G401 (cell line): ENCODE results near the gene BCAM. TPM values are rescaled to one million over a fixed set of nuclear protein-coding genes. Genes with fewer than 3 reads are reported as not detected.
"Not testable (repeated sequence)": the region's sequence is repeated elsewhere in the genome, so short reads cannot be mapped to it uniquely, and the experiment has no call there.

Experiments used
- DNase-seq: peaks from one replicate; pipeline ENCODE4 v3.0.0-alpha.2; 2015; ENCODE audit warnings: low spot score
- in situ Hi-C: cut with HindIII; loops from 2 replicates; pipeline ENCODE4 v1.10.0; 2016; ENCODE audit warnings: low sequenced_read_pairs, mixed read lengths
- total RNA-seq: library from RNA; depleted of rRNA; stranded (reverse); fragments of >200 nt; shearing (Covaris generic); gene quantifications from 2 replicates; pipeline ENCODE4 v1.2.3, GENCODE V29; 2014

BCAM gene
- total RNA-seq, 1 experiment from 2014 or later = 28.5 TPM

DNA sequence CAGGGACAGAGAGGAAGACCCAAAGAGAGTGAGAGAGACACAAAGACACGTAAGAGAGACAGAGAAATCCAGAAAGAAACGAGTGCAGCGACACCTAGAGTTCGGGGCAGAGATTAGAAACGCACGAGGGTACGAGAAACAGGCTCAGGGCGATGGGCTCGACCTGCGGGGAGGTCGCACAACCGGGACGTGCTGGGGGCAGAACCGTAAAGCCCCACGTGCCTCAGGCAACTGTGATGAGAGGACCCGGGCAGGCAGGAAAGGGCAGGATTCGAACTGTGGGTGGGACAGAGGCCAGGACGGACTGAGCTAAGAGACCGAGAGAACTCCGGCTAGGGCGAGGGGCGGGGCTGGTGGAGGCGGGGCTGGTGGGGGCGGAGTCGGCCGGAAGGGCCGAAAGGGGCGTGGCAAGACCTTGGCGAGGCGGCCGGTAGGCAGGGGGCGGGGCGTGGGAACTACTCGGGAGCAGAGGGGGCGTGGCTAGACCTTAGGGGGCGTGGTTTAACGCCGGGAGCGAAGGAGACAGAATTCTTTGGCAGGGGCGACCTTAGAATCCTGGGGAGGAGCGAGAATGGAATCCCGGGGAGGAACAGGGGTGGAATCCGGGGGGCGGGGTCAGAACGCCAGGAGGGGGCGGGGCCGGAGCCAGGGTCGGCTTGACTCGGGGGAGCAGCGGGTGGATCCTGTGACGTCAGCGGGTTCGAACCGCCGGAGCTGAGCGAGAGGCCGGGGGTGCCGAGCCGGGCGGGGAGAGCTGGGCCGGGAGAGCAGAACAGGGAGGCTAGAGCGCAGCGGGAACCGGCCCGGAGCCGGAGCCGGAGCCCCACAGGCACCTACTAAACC is 36.9 kb downstream of the BCAM start, which contains the start of gene NECTIN2:
Gene NECTIN2 (plus strand): TSS at position 686 of the 843 bp plus-strand sequence. CDS start 229 bp downstream, outside the sequence.
- in situ Hi-C loops = loop anchor here (25.0 kb wide), 1 partner anchor 134 kb away; no protein-coding TSS in a partner anchor
- peak; percentile 71 for DNase-seq

DNA sequence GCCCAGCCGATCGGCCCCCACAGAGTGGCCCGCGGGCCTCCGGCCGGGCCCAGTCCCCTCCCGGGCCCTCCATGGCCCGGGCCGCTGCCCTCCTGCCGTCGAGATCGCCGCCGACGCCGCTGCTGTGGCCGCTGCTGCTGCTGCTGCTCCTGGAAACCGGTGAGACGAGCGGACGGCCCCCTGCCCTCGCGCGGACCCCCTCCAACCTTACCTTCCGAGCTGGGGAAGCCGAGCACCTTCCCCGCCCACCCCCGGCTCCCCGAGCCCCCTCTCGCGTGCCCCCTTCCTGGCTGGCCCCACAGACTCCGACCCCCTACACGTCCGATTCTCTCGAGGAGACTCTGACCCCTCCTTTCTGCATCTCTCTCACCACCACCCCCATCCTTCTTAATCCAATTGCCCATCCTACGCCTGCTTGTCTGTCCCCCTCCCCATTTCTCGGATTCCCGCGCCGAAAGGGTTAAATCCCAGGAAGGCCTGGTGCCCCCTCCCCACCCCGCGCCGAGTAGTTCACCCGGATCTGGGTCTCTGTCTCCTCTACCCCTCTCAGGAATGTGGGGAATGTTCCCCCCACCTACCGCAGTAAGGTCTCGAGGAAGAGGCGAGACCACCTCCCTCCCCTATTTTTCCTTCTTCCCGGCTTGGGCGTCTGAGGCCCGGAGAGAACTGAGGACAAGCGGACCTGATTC is 37.7 kb downstream of the BCAM start:
- DNase-seq = no peak
- in situ Hi-C loops = loop anchor here (25.0 kb wide), 1 partner anchor 134 kb away; no protein-coding TSS in a partner anchor

DNA sequence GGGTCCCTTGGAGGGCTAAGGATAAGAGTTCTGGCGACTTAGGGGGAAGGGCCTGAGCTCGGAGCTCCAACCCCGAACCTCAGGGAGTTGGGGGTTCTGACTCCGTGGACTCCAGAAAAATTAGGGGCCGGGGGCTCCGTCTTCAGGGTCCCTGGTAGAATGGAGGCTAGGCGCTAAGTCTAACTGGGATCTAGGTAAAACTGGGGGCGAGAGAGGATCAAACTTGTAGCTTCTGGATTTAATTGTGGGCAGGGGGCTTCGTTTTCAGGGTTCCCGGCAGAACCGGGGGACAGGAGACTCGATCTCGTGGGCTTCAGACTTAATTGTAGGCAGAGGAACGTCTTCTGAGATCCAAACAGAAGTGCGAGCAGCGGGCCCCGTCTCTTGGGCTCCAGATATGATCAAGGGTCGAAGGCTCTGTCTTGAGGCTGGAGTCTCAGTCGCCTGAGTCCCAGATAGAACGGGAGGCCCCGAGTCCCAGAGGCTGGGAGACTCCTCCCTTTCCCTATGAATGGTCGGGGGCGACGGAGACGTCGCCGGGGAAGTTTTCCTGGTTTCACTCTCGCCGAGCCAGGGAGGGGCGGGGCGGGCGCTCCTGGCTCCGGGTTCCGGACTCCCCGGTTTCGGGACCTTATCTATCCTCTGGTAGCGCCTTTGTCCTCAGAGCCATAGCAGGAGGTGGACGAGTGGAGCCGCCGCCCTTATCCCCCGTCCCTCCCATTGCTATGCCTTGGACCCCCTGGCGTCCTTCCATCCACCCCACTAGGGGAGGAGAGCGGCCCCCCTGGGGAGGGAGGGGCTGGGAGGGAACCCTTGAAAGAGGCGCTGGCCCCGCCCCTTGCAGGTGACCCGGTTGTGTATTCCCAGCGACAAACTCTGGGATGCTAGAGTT is 38.5 kb downstream of the BCAM start:
- DNase-seq = no peak
- in situ Hi-C loops = loop anchor here (25.0 kb wide), 1 partner anchor 135 kb away; no protein-coding TSS in a partner anchor

DNA sequence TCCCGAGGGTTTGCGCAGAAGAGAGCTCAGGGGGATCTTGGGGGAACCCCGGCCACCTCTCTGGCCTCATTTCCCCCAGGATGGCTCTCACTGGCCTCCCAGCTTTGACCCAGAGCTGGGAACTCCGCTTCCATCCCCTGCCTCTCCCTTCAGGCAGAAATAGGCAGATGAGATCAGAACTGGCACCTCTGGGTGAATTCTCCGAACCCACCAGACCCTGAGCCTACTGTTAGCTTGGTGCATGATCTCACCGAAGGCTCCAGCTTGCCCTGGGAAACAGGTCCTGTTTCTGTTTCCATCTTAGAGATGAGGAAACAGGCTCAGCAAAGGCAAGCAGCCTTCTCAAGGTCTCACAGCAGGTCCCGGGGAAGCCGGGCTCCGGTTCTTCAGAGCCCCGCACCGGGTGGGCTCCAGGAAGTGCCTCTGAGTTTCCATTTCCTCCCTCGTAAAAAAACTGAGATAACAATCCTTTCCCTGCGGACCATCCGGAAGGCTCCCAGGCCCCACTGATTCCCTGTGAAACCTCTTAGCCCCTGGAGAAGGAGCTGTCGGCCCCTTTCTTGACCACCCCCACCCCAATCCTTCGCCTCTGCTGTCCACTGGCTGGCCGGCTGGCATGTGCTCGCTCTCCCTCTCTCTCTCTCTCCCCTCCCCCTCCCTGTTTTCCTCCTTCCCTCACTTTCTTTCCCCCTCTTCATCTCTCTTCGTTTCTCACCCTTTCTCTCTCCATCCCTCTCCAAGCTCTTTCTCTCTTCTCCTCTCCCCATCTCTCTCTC is 39.3 kb downstream of the BCAM start:
- in situ Hi-C loops = loop anchor here (25.0 kb wide), 1 partner anchor 136 kb away; no protein-coding TSS in a partner anchor
- no peak for DNase-seq

DNA sequence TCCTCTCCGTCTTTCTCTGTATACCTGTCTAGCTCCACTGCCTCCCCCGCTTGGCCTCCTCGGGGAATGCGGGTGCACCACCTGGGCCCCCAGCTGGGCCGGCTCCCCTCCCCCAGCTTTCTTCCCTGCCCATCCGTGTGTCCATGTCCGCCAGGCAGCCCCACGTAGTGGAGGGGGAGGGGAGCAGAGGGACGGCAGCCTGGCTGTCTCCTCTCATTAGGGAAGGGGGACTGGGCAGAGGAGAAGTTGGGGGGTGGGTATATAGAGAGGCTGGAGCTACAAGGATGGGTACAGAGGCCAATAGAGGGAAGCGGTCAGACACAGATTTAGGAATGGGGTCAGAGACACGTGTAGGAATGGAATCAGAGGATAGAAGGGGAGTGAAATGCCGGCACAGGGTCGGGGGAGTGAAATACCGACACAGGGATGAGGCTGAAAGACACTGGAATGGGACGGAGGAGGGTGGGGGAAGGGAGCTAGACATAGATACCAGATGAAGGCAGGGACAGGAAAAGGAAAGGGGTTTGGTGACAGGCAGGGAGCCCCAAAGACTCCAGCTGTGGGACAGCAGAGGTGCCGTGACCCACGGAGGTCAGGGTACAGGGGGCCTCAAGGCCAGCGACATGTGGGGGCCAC is 40.0 kb downstream of the BCAM start:
- DNase-seq = no peak
- in situ Hi-C loops = loop anchor here (25.0 kb wide), 1 partner anchor 137 kb away; no protein-coding TSS in a partner anchor

DNA sequence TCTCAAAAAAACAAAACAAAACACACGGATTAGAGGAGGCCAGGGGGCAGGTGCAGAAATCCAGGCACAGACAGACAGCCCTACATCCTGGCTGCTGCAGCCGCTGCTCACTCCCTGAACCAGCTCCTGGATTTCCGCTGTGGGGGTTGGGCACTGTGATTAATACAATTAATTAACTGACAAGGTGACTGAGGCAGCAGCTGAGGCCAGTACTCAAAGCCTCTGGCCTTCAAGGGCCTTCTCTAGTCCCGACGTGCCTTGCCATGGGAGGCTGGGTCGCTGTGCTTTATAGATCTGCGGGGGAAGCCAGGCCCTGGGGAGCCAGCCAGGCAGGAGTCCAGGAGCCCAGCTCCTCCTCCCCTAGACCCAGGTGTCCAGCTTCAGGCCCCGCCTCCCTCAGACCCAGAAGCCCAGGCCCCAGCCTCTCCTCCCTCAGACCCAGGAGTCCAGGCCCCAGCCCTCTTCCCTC is 41.8 kb downstream of the BCAM start:
- in situ Hi-C loops = no loop called here
- DNase-seq = no peak

DNA sequence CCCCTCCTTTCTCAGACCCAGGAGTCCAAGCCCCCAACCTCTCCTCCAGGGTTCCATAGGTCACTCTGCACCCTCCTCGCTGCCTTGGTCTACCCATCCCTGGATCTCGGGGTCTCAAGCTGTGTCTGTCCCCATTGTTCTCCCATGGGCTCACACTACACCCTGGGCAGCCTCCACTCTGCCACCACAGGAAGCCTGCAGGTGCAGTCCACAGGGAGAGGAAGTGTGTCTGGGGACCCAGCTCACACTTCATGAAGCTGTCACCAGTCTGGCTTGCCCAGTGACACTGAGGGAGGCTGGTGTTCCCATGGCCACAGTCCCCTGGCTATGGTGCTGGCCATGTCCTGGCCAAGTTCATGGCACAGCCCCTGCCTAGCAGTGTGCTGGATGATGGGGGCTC is 42.5 kb downstream of the BCAM start:
- DNase-seq = no peak
- in situ Hi-C loops = no loop called here

DNA sequence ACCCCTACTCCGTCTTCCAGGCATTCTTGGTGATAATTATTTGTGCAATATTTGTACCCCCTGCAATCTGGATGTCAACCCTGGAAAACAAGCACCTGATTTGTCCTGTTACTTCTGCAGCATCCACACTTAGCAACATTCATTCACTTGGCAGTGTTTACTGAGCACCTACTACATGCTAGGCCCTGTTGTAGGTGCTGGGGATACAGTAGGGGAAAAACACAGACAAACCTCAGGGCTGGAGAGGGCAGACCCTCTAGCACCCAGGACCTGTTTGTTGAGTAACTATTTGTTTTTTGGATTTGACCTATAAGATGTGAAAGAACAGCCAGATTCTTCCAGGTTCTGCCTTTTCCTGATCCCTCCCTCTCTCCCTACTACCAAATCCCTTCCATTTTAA is 46.7 kb downstream of the BCAM start:
- no peak for DNase-seq
- in situ Hi-C loops = no loop called here

DNA sequence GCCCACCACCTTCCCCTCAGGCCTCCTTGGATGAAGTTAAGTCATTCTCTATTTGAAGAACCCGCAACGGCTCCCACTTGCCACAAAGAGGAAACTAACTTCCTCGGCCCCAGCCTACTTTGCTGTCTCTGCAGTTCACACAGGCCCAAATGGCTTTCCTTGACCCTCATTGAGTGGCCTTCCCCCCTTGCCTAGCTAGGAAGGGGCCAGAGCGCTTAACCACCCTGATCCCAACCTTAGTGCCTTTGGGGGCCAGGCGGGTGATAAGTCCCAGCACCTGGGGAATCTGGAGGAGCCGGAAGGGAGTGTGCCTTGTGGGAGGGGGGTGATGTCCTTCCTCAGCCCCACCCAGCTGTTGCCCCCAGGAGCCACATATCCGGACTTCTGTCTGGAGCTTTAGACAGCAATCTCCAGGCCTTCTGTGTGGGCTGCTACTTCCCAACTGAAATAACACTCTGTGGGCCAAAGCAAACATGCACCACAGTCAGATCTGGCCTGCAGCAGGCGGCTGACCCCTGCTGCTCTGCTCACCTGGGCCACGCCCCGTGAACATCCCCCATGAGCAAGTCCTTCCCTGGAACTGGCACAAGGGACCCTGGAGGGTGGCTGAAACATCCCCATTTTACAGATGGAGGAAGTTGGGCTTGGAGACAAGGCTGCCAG is 47.6 kb downstream of the BCAM start:
- in situ Hi-C loops = no loop called here
- no peak for DNase-seq

DNA sequence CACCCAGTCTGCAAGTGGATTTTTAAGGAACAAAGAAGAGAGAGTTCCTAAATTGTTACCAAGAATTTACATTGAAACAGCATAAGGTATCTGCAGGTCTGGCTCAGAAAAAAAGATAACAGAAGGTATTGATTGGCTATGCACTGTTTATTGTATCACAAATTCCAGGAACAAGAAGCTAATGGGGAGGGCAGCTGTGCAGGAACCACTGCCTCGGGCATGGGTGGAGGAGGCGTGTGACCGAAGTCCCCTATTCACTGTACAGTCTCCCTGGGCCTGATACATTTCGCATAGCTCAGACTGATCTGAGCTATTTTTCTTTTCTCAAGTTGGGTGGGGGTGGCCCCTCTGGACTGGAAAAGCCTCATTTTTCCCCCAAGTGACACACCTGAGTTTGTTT is 48.9 kb downstream of the BCAM start:
- in situ Hi-C loops = no loop called here

DNA sequence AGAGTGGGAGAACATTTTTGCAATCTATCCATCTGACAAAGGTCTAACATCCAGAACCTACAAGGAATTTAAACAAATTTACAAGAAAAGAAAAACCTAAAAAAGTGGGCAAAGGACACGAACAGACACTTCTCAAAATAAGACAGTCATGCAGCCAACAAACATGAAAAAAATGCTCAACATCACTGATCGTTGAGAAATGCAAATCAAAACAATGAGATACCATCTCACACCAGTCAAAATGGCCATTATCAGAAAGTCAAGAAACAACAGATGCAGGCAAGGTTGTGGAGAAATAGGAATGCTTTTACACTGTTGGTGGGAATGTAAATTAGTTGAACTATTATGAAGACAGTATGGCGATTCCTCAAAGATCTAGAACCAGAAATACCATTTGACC is 52.7 kb downstream of the BCAM start:
- DNase-seq, in situ Hi-C loops: not testable (repeated sequence)

More for the DNA sequence above, 48.9 kb downstream of the BCAM start:
- no peak for DNase-seq

DNA sequence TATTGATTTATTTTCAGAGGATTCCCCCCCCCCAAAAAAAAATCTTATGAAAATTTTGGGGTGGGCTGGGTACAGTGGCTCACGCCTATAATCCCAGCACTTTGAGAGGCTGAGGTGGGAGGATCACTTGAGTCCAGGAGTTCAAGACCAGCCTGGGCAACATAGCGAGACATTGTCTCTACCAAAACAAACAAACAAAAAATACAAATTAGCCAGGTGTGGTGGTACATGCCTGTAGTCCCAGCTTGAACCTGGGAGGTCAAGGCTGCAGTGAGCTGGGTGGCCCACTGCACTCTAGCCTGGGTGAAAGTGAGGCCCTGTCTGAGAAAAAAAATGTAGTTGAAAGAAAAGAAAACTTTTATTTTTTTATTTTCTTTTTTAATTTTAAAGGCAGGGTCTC is 55.1 kb downstream of the BCAM start:
- DNase-seq = no peak
- in situ Hi-C loops = no loop called here

DNA sequence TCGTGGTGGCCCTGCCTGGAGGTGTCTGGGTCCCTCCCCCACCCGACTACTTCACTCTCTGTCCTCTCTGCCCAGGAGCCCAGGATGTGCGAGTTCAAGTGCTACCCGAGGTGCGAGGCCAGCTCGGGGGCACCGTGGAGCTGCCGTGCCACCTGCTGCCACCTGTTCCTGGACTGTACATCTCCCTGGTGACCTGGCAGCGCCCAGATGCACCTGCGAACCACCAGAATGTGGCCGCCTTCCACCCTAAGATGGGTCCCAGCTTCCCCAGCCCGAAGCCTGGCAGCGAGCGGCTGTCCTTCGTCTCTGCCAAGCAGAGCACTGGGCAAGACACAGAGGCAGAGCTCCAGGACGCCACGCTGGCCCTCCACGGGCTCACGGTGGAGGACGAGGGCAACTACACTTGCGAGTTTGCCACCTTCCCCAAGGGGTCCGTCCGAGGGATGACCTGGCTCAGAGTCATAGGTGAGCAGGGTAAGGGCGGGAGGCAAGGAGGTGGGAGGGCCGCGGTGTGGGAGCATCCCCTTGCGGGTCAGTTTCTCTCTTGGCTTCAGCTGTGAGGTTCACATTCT is 56.4 kb downstream of the BCAM start:
- in situ Hi-C loops = no loop called here

DNA sequence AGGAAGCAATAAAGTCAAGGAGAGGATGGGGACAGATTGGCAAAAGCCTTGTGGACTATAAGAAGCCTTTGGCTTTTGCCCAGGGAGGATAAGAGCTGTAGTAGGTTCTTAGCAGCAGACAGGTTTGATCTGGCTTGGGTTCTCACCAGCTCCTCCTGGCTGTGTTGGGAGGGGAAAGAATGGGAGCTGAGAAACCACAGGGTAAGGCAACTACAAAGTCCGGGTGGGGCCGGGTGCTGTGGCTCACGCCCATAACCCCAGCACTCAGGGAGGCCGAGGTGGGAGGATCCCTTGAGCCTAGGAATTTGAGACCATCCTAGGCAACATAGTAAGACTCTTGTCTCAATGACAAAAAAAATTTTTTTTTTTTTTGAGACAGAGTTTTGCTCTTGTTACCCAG is 57.8 kb downstream of the BCAM start:
- in situ Hi-C loops = no loop called here
- no peak for DNase-seq

More for the DNA sequence above, 56.4 kb downstream of the BCAM start:
- DNase-seq = no peak

DNA sequence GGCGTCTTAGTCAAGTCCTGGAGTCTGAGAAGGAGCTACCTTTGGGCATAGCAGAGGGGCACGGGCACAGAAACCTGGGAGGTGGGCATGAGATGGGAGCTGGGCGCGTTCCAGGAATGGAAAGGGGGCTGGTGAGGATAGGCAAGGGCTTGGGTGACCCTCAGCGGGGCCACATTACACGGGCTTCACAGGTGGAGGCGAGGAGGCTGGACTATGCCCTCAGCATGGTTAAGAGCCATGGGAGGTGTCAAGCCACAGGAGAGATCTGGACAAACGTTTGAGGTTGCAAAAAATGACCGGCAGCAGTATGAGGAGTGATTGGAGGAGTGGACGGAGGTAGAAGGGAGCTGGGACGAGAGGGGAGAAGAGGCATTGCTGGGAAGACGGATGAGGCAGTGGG is 58.7 kb downstream of the BCAM start:
- in situ Hi-C loops = no loop called here
- no peak for DNase-seq

DNA sequence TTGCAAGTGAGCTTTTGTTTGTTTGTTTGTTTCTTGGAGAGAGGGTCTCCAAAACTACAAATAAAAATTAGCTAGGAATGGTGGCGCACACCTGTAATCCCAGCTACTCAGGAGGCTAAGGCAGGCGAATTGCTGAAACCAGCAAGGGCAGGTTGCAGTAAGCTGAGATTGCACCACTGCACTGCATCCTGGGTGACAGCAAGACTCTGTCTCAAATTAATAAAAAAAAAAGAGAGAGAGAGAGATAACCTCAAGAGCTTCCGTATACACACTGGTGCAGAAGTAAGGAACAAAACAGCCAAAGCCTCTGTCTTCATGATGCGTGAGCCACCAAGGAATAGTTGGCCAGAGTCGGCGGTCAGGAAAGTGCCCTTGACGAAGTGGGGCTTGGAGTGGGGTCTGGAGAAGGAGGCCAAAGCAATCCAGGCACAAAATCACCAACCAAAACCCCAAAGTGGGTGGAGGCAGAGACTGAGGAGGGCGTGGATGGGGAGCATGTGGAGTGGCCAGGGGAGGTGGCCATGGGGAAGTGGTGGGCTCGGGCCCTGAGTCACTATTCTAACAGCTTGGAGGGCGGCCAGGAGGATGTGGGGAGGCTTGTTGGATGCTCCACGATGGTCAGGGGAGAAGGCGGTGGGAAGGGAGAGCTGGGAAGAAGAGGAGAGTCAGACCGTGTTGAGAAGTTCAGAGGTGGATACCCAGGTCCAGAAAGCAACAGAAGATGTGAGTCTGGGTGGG is 61.0 kb downstream of the BCAM start:
- in situ Hi-C loops = no loop called here

More for the DNA sequence above, 61.0 kb downstream of the BCAM start:
- no peak for DNase-seq
